Measurements from ENCODE around the gene PRKN. TPM values are rescaled to one million over a fixed set of nuclear protein-coding genes. Genes with fewer than 3 reads are reported as not detected.

PRKN gene
- total and polyA plus RNA-seq, 9 of the 15 experiments (the other 6 are each of a cell fraction or from before 2014, with no cell fraction given) = 0.03 to 0.96 (median 0.15) TPM; not detected in 2

GRCh38 chr6:161429921-161430490 is 1297.6 kb downstream of the PRKN start (continued):
- TF ChIP-seq ZNF518B (CRISPR knock-in tag; IDR thresholded peaks at IDR 0.05) (no peak), XRCC4 (IDR thresholded peaks at IDR 0.05; ENCODE audit: extremely low read depth, insufficient read depth, insufficient read length) (no peak), CTCF (IDR thresholded peaks at IDR 0.05 in 2 of 3, conservative IDR thresholded peaks at IDR 0.05 in 1 of 3; ENCODE audit: insufficient read depth in 2 of 3, low read depth in 1 of 3, low read length in 3 of 3) (peak; percentile 34 to 62 (median 48); a peak in 4 of 6 replicates), CTBP1 (IDR thresholded peaks at IDR 0.05; ENCODE audit: borderline replicate concordance) (no peak), CUX1 (CRISPR knock-in tag; IDR thresholded peaks at IDR 0.05) (no peak), SMAD1 (IDR thresholded peaks at IDR 0.05; ENCODE audit: low read depth, low read length, partially characterized antibody) (no peak), RFX5 (IDR thresholded peaks at IDR 0.05; ENCODE audit: low read depth, low read length) (no peak)
